GM18520 (cell line): ENCODE data around the gene FOXC1.

Experiments used
- ATAC-seq: cut with Tn5 transposase; IDR thresholded peaks from one replicate; pipeline ENCODE4 v1.9.1; 2021; ENCODE audit not compliant: unreplicated experiment

FOXC1 gene

GRCh38 chr6:1609648-1610496, at the start of gene FOXC1:
Gene FOXC1, plus strand, starts transcription at chr6:1609915. Its CDS starts 531 bp downstream, at chr6:1610446.
- ATAC-seq, result no peak

GRCh38 chr6:1560281-1561058, 49.2 kb upstream of the FOXC1 start:
- ATAC-seq, result no peak

- ATAC-seq, result no peak
Measured at GRCh38 chr6:1561355-1561754, 48.4 kb upstream of the FOXC1 start.

GRCh38 chr6:1562171-1562955, 47.4 kb upstream of the FOXC1 start:
- ATAC-seq, result no peak

- no peak for ATAC-seq
Measured at GRCh38 chr6:1569377-1569776, 40.3 kb upstream of the FOXC1 start.

GRCh38 chr6:1570848-1571247, 38.9 kb upstream of the FOXC1 start:
- ATAC-seq, result no peak

- ATAC-seq, result no peak
Measured at GRCh38 chr6:1572892-1573291, 36.8 kb upstream of the FOXC1 start.

- ATAC-seq, result no peak
Measured at GRCh38 chr6:1574083-1574761, 35.5 kb upstream of the FOXC1 start.

- no peak for ATAC-seq
Measured at GRCh38 chr6:1574890-1575209, 34.9 kb upstream of the FOXC1 start.

- no peak for ATAC-seq
Measured at GRCh38 chr6:1575210-1576041, 34.3 kb upstream of the FOXC1 start.

GRCh38 chr6:1576166-1576565, 33.5 kb upstream of the FOXC1 start:
- ATAC-seq, result no peak

- ATAC-seq, result no peak
Measured at GRCh38 chr6:1576711-1577110, 33.0 kb upstream of the FOXC1 start.

- ATAC-seq, result no peak
Measured at GRCh38 chr6:1577146-1577680, 32.5 kb upstream of the FOXC1 start.

- ATAC-seq, result no peak
Measured at GRCh38 chr6:1577896-1578745, 31.6 kb upstream of the FOXC1 start.

GRCh38 chr6:1579096-1579495, 30.6 kb upstream of the FOXC1 start:
- no peak for ATAC-seq

- ATAC-seq, result no peak
Measured at GRCh38 chr6:1580109-1580508, 29.6 kb upstream of the FOXC1 start.

- no peak for ATAC-seq
Measured at GRCh38 chr6:1580585-1580984, 29.1 kb upstream of the FOXC1 start.

GRCh38 chr6:1581120-1581991, 28.4 kb upstream of the FOXC1 start:
- ATAC-seq, result no peak
